SK-N-SH (cell line): Measurements from ENCODE around the gene CXADR. TPM values are rescaled to one million over a fixed set of nuclear protein-coding genes. Genes with fewer than 3 reads are reported as not detected.

Experiments
- CTCF ChIA-PET: fragments of 300-600, 350-600 bp; formaldehyde crosslinking; extraction: SDS; loops from one replicate; lab custom pipeline; 2021; lab: Yijun Ruan, JAX
- POLR2A ChIA-PET: fragments of 350-600 bp; sonication (Branson Sonifier 250); formaldehyde crosslinking; extraction: SDS; loops from one replicate; lab custom pipeline; 2020; ENCODE audit warnings: antibody characterized with exemption, inconsistent platforms; lab: Yijun Ruan, JAX
- DNase-seq: peaks from one replicate; pipeline ENCODE4 v3.0.0; 2012
- H2AFZ ChIP-seq: fragments of 200-600 bp; sonication (generic); 2 replicates; pipeline ENCODE4 v1.8.1; 2016; ENCODE audit warnings: antibody characterized with exemption, mild to moderate bottlenecking, low read depth
- H3F3A ChIP-seq: fragments of 200-600 bp; sonication (generic); replicated peaks from 2 replicates; pipeline ENCODE3; 2016; ENCODE audit warnings: antibody characterized with exemption, mild to moderate bottlenecking; ENCODE audit not compliant: insufficient read depth
- H3K27ac ChIP-seq, 2 experiments: fragments of 200-500 bp in 1 of 2; fragments of 200-600 bp in 1 of 2; sonication (Bioruptor generic) in 1 of 2; sonication (generic), shearing (Covaris generic) in 1 of 2; 2 replicates each; pipeline versions ENCODE4 v1.5.1 to v1.6.1; 2014 to 2016; ENCODE audit warnings: low read depth in 2 of 2, inconsistent platforms in 1 of 2, low read length in 1 of 2, mild to moderate bottlenecking in 1 of 2, mixed read lengths in 1 of 2
- H3K27me3 ChIP-seq: fragments of 200-600 bp; sonication (generic), shearing (Covaris generic); 2 replicates; pipeline ENCODE4 v1.6.1; 2016; ENCODE audit warnings: mixed run types; ENCODE audit not compliant: insufficient read depth
- H3K36me3 ChIP-seq, 2 experiments: fragments of 200-500 bp in 1 of 2; fragments of 200-600 bp in 1 of 2; sonication (Bioruptor generic) in 1 of 2; sonication (generic) in 1 of 2; replicated peaks in 1 of 2; 2 replicates each; pipeline versions ENCODE3 to v1.5.1; 2014 to 2016; ENCODE audit warnings: low read length in 1 of 2, mild to moderate bottlenecking in 1 of 2; ENCODE audit not compliant: insufficient read depth in 2 of 2, control insufficient read depth in 1 of 2
- H3K4me1 ChIP-seq, 2 experiments: fragments of 200-500 bp in 1 of 2; fragments of 200-600 bp in 1 of 2; sonication (Bioruptor generic) in 1 of 2; sonication (generic), shearing (Covaris generic) in 1 of 2; 2 replicates each; pipeline versions ENCODE4 v1.5.1 to v1.6.1; 2014 to 2016; ENCODE audit warnings: low read depth in 1 of 2, low read length in 1 of 2, mixed run types in 1 of 2; ENCODE audit not compliant: insufficient read depth in 2 of 2, control insufficient read depth in 1 of 2
- H3K4me2 ChIP-seq: fragments of 200-600 bp; sonication (generic), shearing (Covaris generic); 2 replicates; pipeline ENCODE4 v1.6.1; 2017; ENCODE audit warnings: mixed run types
- H3K4me3 ChIP-seq, 2 experiments: fragments of 200-500 bp in 1 of 2; fragments of 200-600 bp in 1 of 2; sonication (Bioruptor generic) in 1 of 2; sonication (generic), shearing (Covaris generic) in 1 of 2; 2 replicates each; pipeline versions ENCODE4 v1.5.1 to v1.8.1; 2014 to 2016; ENCODE audit warnings: low read depth in 2 of 2, inconsistent platforms in 1 of 2, low read length in 1 of 2, mild to moderate bottlenecking in 1 of 2, mixed read lengths in 1 of 2, moderate library complexity in 1 of 2
- H3K79me2 ChIP-seq: fragments of 200-600 bp; sonication (generic); 2 replicates; pipeline ENCODE4 v1.8.1; 2017; ENCODE audit warnings: mild to moderate bottlenecking; ENCODE audit not compliant: insufficient read depth
- H3K9ac ChIP-seq: fragments of 200-600 bp; sonication (generic); 2 replicates; pipeline ENCODE4 v1.6.1; 2017; ENCODE audit warnings: mixed run types
- H3K9me2 ChIP-seq: fragments of 200-600 bp; sonication (generic); 2 replicates; pipeline ENCODE4 v1.6.1; 2017; ENCODE audit warnings: mixed run types
- H3K9me3 ChIP-seq: fragments of 200-600 bp; sonication (generic); 2 replicates; pipeline ENCODE4 v1.6.1; 2017; ENCODE audit warnings: mixed run types, mild to moderate bottlenecking, moderate library complexity
- H4K20me1 ChIP-seq: fragments of 200-600 bp; sonication (generic); 2 replicates; pipeline ENCODE4 v1.6.1; 2017; ENCODE audit warnings: mild to moderate bottlenecking, mixed run types; ENCODE audit not compliant: insufficient read depth
- FOSL2 ChIP-seq: IDR thresholded peaks from 2 replicates; pipeline ENCODE4 v1.4.0; 2012; ENCODE audit warnings: low read depth, mild to moderate bottlenecking, moderate library complexity, borderline replicate concordance
- FOXM1 ChIP-seq: IDR thresholded peaks from 2 replicates; pipeline ENCODE4 v1.4.0; 2012; ENCODE audit warnings: low read depth, mild to moderate bottlenecking
- IRF3 ChIP-seq: fragments of 150-350 bp; IDR thresholded peaks from 2 replicates; pipeline ENCODE4 v1.6.1; 2016; ENCODE audit warnings: mild to moderate bottlenecking, low read depth, low read length
- POLR2AphosphoS5 ChIP-seq: IDR thresholded peaks from 2 replicates; pipeline ENCODE4 v1.6.1; 2012; ENCODE audit warnings: low read depth, low read length
- TCF12 ChIP-seq: IDR thresholded peaks from 2 replicates; pipeline ENCODE4 v1.4.0; 2012
- USF2 ChIP-seq: fragments of 150-350 bp; IDR thresholded peaks from 2 replicates; pipeline ENCODE4 v1.6.1; 2017; ENCODE audit warnings: antibody characterized with exemption, low read length, low read depth, borderline replicate concordance
- YY1 ChIP-seq: IDR thresholded peaks from 2 replicates; pipeline ENCODE4 v1.4.0; 2012; ENCODE audit warnings: low read depth, mild to moderate bottlenecking
- WGBS: methylation state at CpG from one replicate; pipeline ENCODE4 v1.1.6; 2017; ENCODE audit warnings: low lambda C conversion rate; 5-methylcytosine and 5-hydroxymethylcytosine counted together
- polyA plus RNA-seq, 3 experiments: library from polyadenylated mRNA; depleted of rRNA; stranded (reverse); fragments of >200 nt; gene quantifications; 2 replicates each; pipeline ENCODE4 v1.2.3, GENCODE V29; 2012

Gene CXADR
- polyA plus RNA-seq, 1 of the 3 experiments (the other 2 are of a cell fraction) = 1.1 TPM

DNA sequence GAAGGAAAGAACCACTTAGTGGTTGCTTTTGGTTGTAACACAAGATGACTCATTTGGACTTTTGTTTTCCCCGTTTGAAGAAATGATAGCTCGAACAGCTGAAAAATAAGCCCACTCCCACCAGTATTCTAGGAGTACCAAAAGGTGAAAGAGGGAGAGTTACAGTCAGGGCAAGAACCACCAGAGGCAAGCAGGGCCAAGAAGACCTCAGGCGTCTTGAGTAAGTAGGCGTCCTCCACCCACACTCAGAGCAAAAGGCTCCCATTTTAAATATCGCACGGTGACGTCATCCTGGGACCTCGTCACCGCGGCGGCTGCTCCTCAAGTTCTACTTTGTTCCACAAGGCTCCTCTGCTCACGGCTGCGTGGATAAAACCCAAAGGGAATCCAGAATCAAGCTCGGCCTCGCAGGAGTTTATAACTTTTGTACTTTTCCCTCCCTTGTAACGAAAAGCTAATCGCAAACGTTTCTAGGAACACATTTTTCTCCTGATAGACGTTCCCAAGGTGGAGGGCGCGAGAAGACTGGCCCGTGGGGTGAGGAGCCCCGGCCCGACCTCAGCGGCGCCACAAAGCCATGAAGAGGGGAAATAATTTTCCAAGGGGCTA lies 98.7 kb downstream of the CXADR start:
- Histone ChIP-seq H3K9ac (peak overlapping the region; percentile 89), H3K79me2 (peaks cover 57% of the 10 kb centered on the region), H2AFZ (peak overlapping the region; percentile 91), H3K4me1 (peaks cover 0 to 6% of the 10 kb centered on the region in 2 experiments; a peak in 3 of 4 replicates), H3K27me3 (no peaks in the 10 kb centered on the region), H3K9me3 (no peaks in the 10 kb centered on the region), H3K27ac (peak overlapping the region; percentile 62 to 81), H3K36me3 (peaks cover 5 to 10% of the 10 kb centered on the region in 2 experiments), H3K9me2 (no peaks in the 10 kb centered on the region), H3K4me3 (peak overlapping the region; percentile 91), H4K20me1 (no peaks in the 10 kb centered on the region), H3K4me2 (peak overlapping the region; percentile 85), H3F3A (peaks cover 16% of the 10 kb centered on the region)
- POLR2A ChIA-PET = no interaction called here
- peak; percentile 70 for DNase-seq
- TF ChIP-seq USF2 (no peak), TCF12 (0 out of 2 replicates have a peak, but pooled peaks have one; percentile 11), YY1 (peak; percentile 52; the same call in 1 of the 2 replicates), FOXM1 (peak; percentile 69; the same call in 1 of the 2 replicates), FOSL2 (peak; percentile 42; the same call in 1 of the 2 replicates), POLR2AphosphoS5 (0 out of 2 replicates have a peak, but pooled peaks have one; percentile 22)
- CTCF ChIA-PET = interaction anchor here (1.1 to 1.9 kb wide), 4 partner anchors 25 to 225 kb away, joined by 3 to 8 read pairs (median 3); no protein-coding TSS in a partner anchor
- WGBS = under 1% methylated on average over 23 of the region's 26 CpGs

DNA sequence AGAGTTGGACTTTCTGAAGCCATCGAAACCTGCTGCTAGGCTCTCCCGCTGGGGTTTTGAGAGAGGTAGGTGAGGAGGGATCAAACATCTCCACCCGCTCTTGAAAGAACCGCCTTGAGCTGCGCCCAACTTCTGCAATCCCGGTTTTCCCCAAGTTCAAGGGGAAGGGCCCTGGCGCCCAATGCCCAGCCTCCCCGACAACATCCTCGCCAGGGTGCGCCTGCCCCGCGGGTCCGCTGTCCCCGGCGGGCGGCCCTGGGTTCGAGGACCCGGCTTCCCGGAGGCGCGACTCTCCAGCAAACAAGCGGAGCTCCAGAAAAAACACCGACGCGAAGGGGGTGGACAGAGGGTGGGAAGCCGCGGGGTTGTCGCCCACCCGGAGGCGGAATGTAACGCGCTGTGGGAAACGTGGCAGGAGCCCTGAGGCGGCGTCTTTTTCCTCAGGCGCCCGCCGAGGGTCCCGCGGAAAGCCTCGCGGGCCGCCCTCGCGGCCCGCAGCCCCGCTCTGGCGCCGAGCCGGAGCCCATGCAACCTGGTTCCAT lies 99.3 kb downstream of the CXADR start:
- WGBS = 0% methylated on average over 18 of the region's 50 CpGs
- no peaks in the 10 kb centered on the region for H3K9me2 ChIP-seq
- H2AFZ ChIP-seq = peak overlapping the region; percentile 91
- peaks cover 51% of the 10 kb centered on the region for H3K79me2 ChIP-seq
- TF ChIP-seq FOSL2 (no peak), YY1 (no peak), IRF3 (no peak)
- H3K4me1 ChIP-seq = peaks cover 0 to 6% of the 10 kb centered on the region in 2 experiments; a peak in 3 of 4 replicates
- H3K36me3 ChIP-seq = peaks cover 5% of the 10 kb centered on the region in 2 experiments
- no peaks in the 10 kb centered on the region for H3K9me3 ChIP-seq
- no peaks in the 10 kb centered on the region for H3K27me3 ChIP-seq
- CTCF ChIA-PET = interaction anchor here (1.1 to 1.9 kb wide), 3 partner anchors 26 to 225 kb away, joined by 3 to 8 read pairs (median 3); no protein-coding TSS in a partner anchor
- POLR2A ChIA-PET = no interaction called here
- H3K4me2 ChIP-seq = peak overlapping the region; percentile 85
- peak overlapping the region; percentile 89 for H3K9ac ChIP-seq
- DNase-seq = peak; percentile 66
- H3K27ac ChIP-seq = peak overlapping the region; percentile 62 to 81
- H3F3A ChIP-seq = peaks cover 16% of the 10 kb centered on the region
- no peaks in the 10 kb centered on the region for H4K20me1 ChIP-seq
- H3K4me3 ChIP-seq = peak overlapping the region; percentile 91
